ENCODE results near the gene UBL7. TPM values are rescaled to one million over a fixed set of nuclear protein-coding genes. Genes with fewer than 3 reads are reported as not detected.

UBL7 gene
- total and polyA plus RNA-seq, 10 of the 15 experiments (the other 5 are each of a cell fraction or from before 2014, with no cell fraction given) = 25.9 to 145 (median 90.1) TPM

DNA sequence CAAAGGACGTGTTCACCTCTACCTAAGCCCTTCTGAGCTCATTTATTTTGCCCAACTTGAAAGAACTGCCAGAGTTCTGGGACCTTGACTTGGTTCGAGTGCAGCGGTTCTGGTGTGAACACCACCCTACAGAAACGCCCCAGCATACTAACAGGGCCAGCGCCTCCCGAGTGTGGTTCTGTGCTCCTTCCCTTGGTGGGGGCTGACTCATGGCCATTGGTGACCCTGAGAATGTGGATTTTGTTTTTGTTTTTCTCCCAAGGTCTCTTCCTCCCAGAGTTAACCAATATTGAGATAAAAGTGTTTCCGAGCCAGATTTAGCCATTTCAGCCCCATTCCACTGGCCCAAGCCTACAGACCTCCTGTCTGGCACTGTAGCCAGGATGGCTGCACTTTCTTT, 55.1 kb downstream of the UBL7 start:
- no peak for FAIRE-seq
- ChIA-PET SMC1A (ENCODE audit: uncharacterized antibody, unreplicated experiment) (interaction anchor here (1.2 to 10.9 kb wide), 5 partner anchors 11 to 30 kb away, joined by 3 to 182 read pairs (median 48); partner anchors contain the start of gene SEMA7A), CTCF (interaction anchor here (0.8 to 15.7 kb wide), 7 partner anchors 9 to 56 kb away, joined by 3 to 226 read pairs (median 4); no protein-coding TSS in a partner anchor), POLR2A (interaction anchor here (1.1 to 15.4 kb wide), 4 partner anchors 13 to 372 kb away, joined by 3 to 325 read pairs (median 154); partner anchors contain the start of gene SEMA7A), RAD21 (ENCODE audit: unreplicated experiment) (interaction anchor here (1.0 to 20.3 kb wide), 5 partner anchors 9 to 82 kb away, joined by 3 to 496 read pairs (median 8); partner anchors contain the start of gene SEMA7A)
- intact Hi-C loops (cut with micrococcal nuclease; ENCODE audit: unreplicated experiment) (loop anchor here (2.0 kb wide), 1 partner anchor 23 kb away; no protein-coding TSS in a partner anchor), in situ Hi-C loops (cut with MboI) (no loop called here)
- Histone ChIP-seq H3K4me2 (ENCODE audit: control insufficient read depth, insufficient read depth) (no peak overlapping the region), H3K79me2 (ENCODE audit: control insufficient read depth, insufficient read depth, low read length) (peaks cover 16% of the 10 kb centered on the region), H3K9ac (ENCODE audit: control insufficient read depth, insufficient read depth, low read length) (no peak overlapping the region), H3K27me3 (replicated peaks in 1 of 2; ENCODE audit: control insufficient read depth in 2 of 2, insufficient read depth in 2 of 2, low read length in 1 of 2) (no peaks in the 10 kb centered on the region), H3K9me3 (replicated peaks; ENCODE audit: control insufficient read depth, insufficient read depth, low read length) (no peaks in the 10 kb centered on the region), H2AFZ (ENCODE audit: control insufficient read depth, low read depth, low read length) (no peak overlapping the region), H4K20me1 (ENCODE audit: control insufficient read depth, insufficient read depth) (no peaks in the 10 kb centered on the region), H3K36me3 (ENCODE audit: control insufficient read depth in 2 of 2, insufficient read depth in 2 of 2, low read length in 1 of 2) (peaks cover 5 to 13% of the 10 kb centered on the region in 2 experiments), H3K4me1 (ENCODE audit: control insufficient read depth, insufficient read depth, low read length) (peaks cover 54% of the 10 kb centered on the region), H3K4me3 (no peak overlapping the region), H3K27ac (ENCODE audit: control insufficient read depth, insufficient read depth) (no peak overlapping the region)
- WGBS (ENCODE audit: insufficient coverage, insufficient replicate concordance, low lambda C conversion rate, missing lambda C conversion rate) = 96% methylated on average over 7 of the region's 7 CpGs
- TF ChIP-seq, protein P1, sequence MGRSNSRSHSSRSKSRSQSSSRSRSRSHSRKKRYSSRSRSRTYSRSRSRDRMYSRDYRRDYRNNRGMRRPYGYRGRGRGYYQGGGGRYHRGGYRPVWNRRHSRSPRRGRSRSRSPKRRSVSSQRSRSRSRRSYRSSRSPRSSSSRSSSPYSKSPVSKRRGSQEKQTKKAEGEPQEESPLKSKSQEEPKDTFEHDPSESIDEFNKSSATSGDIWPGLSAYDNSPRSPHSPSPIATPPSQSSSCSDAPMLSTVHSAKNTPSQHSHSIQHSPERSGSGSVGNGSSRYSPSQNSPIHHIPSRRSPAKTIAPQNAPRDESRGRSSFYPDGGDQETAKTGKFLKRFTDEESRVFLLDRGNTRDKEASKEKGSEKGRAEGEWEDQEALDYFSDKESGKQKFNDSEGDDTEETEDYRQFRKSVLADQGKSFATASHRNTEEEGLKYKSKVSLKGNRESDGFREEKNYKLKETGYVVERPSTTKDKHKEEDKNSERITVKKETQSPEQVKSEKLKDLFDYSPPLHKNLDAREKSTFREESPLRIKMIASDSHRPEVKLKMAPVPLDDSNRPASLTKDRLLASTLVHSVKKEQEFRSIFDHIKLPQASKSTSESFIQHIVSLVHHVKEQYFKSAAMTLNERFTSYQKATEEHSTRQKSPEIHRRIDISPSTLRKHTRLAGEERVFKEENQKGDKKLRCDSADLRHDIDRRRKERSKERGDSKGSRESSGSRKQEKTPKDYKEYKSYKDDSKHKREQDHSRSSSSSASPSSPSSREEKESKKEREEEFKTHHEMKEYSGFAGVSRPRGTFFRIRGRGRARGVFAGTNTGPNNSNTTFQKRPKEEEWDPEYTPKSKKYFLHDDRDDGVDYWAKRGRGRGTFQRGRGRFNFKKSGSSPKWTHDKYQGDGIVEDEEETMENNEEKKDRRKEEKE (IDR thresholded peaks at IDR 0.05) = no peak
- TF ChIP-seq RFX5 (IDR thresholded peaks at IDR 0.05; ENCODE audit: low read depth, low read length) (no peak), ETV6 (conservative IDR thresholded peaks at IDR 0.05 in 1 of 2, IDR thresholded peaks at IDR 0.05 in 1 of 2; ENCODE audit: borderline replicate concordance in 1 of 2, low read depth in 1 of 2) (no peak), MTA3 (IDR thresholded peaks at IDR 0.05; ENCODE audit: borderline replicate concordance, low read length) (no peak), SUPT20H (IDR thresholded peaks at IDR 0.05; ENCODE audit: borderline replicate concordance, control insufficient read depth, low read depth, low read length) (no peak), RAD21 (IDR thresholded peaks at IDR 0.05; ENCODE audit: insufficient read depth, low read depth, low read length) (no peak), NFYB (IDR thresholded peaks at IDR 0.05; ENCODE audit: insufficient read depth, low read depth, low read length) (no peak), SP1 (IDR thresholded peaks at IDR 0.05; ENCODE audit: low read depth, low read length) (no peak), RB1 (IDR thresholded peaks at IDR 0.05; ENCODE audit: borderline replicate concordance) (no peak), TARDBP (IDR thresholded peaks at IDR 0.05; ENCODE audit: borderline replicate concordance) (no peak), PML (IDR thresholded peaks at IDR 0.05; ENCODE audit: low read length) (no peak)
- TF ChIP-seq, protein P2, sequence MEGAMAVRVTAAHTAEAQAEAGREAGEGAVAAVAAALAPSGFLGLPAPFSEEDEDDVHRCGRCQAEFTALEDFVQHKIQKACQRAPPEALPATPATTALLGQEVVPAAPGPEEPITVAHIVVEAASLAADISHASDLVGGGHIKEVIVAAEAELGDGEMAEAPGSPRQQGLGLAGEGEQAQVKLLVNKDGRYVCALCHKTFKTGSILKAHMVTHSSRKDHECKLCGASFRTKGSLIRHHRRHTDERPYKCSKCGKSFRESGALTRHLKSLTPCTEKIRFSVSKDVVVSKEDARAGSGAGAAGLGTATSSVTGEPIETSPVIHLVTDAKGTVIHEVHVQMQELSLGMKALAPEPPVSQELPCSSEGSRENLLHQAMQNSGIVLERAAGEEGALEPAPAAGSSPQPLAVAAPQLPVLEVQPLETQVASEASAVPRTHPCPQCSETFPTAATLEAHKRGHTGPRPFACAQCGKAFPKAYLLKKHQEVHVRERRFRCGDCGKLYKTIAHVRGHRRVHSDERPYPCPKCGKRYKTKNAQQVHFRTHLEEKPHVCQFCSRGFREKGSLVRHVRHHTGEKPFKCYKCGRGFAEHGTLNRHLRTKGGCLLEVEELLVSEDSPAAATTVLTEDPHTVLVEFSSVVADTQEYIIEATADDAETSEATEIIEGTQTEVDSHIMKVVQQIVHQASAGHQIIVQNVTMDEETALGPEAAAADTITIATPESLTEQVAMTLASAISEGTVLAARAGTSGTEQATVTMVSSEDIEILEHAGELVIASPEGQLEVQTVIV (IDR thresholded peaks at IDR 0.05; ENCODE audit: borderline replicate concordance, partially characterized antibody) = no peak
- TF ChIP-seq, protein P3, sequence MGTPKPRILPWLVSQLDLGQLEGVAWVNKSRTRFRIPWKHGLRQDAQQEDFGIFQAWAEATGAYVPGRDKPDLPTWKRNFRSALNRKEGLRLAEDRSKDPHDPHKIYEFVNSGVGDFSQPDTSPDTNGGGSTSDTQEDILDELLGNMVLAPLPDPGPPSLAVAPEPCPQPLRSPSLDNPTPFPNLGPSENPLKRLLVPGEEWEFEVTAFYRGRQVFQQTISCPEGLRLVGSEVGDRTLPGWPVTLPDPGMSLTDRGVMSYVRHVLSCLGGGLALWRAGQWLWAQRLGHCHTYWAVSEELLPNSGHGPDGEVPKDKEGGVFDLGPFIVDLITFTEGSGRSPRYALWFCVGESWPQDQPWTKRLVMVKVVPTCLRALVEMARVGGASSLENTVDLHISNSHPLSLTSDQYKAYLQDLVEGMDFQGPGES (IDR thresholded peaks at IDR 0.05) = no peak
- no TSS peak for BruUV-seq (replicated peaks)
- DNase-seq (ENCODE audit: low read depth, low spot score) = no peak
- ATAC-seq = no peak

All from GM12878 (cell line).